Renal pelvis (tissue), 12 donors: ENCODE results near the gene HASPIN. TPM values are rescaled to one million over a fixed set of nuclear protein-coding genes. Genes with fewer than 3 reads are reported as not detected.
A peak's percentile ranks its signal among the peaks of the same experiment; 100 is the strongest.

ENCODE experiments used
- DNase-seq: peaks from one replicate; pipeline ENCODE4 v3.0.0-alpha.2; 2013
- long read RNA-seq, 16 experiments: transcript quantifications; one replicate each; lab custom pipeline, GENCODE V29; 2026
- polyA plus RNA-seq, 3 donors: library from polyadenylated mRNA; unstranded; fragments of 120-200 nt; gene quantifications; one replicate each; pipeline ENCODE4 v1.2.1, GENCODE V29; 2013; ENCODE audit not compliant: insufficient read length in 3 of 3

The HASPIN gene
- 1 to 10 TPM; 3.0 to 3.8 (median 3.2) TPM for polyA plus RNA-seq
- long read RNA-seq, donor 1, partial matches to known transcripts = 0 of 2 reads
- long read RNA-seq, donor 1, other reads (novel, unspliced or antisense) = 0 of 2 reads
- long read RNA-seq, donor 2, partial matches to known transcripts = 0 of 2 reads
- long read RNA-seq, donor 2, other reads (novel, unspliced or antisense) = 0 of 2 reads
- long read RNA-seq, donor 3, partial matches to known transcripts = 0 of 2 reads
- long read RNA-seq, donor 3, other reads (novel, unspliced or antisense) = 0 of 2 reads
- long read RNA-seq, donor 4, partial matches to known transcripts = 0 of 3 reads
- long read RNA-seq, donor 4, other reads (novel, unspliced or antisense) = 0 of 3 reads
- long read RNA-seq, donor 5, partial matches to known transcripts = 0 of 1 reads
- long read RNA-seq, donor 5, other reads (novel, unspliced or antisense) = 0 of 1 reads
- long read RNA-seq, donor 6, partial matches to known transcripts = 0 of 2 reads
- long read RNA-seq, donor 6, other reads (novel, unspliced or antisense) = 0 of 2 reads
- long read RNA-seq, donor 7, partial matches to known transcripts = 0 of 1 reads
- long read RNA-seq, donor 7, other reads (novel, unspliced or antisense) = 0 of 1 reads
- long read RNA-seq, donor 8 = 0 reads
- long read RNA-seq, donor 9 = 0 reads
- long read RNA-seq, donor 10, partial matches to known transcripts = 0 of 2 reads
- long read RNA-seq, donor 10, other reads (novel, unspliced or antisense) = 0 of 2 reads
- long read RNA-seq, donor 11, partial matches to known transcripts = 0 of 3 reads
- long read RNA-seq, donor 11, other reads (novel, unspliced or antisense) = 0 of 3 reads
- long read RNA-seq, donor 12, partial matches to known transcripts = 8 of 9 reads
- long read RNA-seq, donor 12, other reads (novel, unspliced or antisense) = 0 of 9 reads
- long read RNA-seq, donor 13, partial matches to known transcripts = 0 of 2 reads
- long read RNA-seq, donor 13, other reads (novel, unspliced or antisense) = 0 of 2 reads
- long read RNA-seq, donor 14 = 0 reads
- long read RNA-seq, donor 15 = 0 reads
- long read RNA-seq, donor 16, partial matches to known transcripts = 0 of 3 reads
- long read RNA-seq, donor 16, other reads (novel, unspliced or antisense) = 0 of 3 reads

DNA sequence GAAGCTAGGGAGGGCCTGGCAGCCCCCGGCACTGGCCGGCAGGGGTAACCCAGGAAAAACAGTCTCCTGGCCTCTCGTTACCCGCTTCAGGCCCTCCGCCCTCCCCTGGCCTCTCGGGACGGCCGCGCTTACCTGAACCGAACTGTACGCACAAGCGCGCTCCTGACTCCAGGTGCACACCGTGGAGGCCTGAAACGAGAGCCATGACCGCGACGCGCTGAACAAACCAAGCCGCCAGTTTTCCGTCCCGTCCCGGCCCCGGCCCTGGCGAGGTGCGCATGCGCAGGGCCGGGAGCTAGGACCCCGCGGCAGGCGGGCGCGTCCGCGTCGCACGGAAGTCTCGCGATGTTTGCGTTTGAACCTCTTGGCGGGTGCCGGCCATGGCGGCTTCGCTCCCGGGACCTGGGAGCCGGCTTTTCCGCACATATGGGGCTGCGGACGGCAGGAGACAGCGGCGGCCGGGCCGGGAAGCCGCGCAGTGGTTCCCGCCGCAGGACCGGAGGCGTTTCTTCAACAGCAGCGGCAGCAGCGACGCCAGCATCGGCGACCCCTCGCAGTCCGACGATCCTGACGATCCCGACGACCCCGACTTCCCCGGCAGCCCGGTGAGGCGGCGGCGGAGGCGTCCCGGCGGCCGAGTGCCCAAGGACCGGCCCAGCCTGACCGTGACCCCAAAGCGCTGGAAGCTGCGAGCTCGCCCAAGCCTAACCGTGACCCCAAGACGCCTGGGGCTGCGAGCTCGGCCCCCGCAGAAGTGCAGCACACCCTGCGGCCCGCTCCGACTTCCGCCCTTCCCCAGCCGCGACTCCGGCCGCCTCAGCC is at the start of gene HASPIN:
HASPIN (plus strand) TSS at position 348 of the 822 bp plus-strand sequence; CDS start at position 381, 33 bp downstream.
- DNase-seq = peak; percentile 92

GRCh38 chr17:3675886-3676285 is 47.8 kb upstream of the HASPIN start:
- DNase-seq = no peak

- no peak for DNase-seq
These were observed 45.4 kb upstream of the HASPIN start for GRCh38 chr17:3678095-3678820.

DNA sequence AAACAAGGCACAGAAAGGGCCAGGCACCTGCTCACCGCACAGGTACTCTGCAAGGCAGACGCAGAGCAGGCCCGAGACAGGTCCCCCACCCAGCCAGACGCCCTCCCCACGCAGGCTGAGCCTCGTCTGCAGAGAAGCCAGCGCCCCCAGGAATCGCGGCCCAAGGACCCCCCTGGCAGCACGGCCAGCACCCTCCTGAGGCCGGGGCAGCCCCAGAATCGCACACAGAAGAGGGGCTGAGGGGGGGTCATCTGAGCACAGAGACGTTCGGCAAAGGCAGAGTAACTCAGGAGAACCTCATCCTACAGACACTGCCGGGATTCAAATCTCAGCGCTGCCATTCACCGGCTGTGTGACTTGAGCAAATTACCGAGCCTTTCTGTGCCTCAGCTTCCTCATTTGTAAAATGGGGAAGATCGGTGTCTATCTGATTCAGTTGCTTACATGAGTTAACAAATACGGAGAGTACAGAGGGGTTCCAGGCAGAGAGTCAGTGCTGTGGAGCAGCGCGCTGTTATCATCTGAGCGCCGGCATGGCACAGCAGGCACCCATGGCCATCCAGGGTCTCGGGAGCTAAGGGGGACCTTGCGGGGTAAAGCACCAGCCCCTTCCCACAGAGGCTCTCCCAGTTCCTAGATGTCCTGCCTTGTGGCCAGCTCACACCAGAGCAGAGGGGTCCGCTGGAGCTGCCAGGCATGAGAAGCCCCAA is 44.7 kb upstream of the HASPIN start:
- no peak for DNase-seq

GRCh38 chr17:3679531-3680126 is 44.1 kb upstream of the HASPIN start:
- no peak for DNase-seq

GRCh38 chr17:3681057-3681456 is 42.6 kb upstream of the HASPIN start:
- DNase-seq = no peak

GRCh38 chr17:3681565-3681964 is 42.1 kb upstream of the HASPIN start:
- no peak for DNase-seq

- no peak for DNase-seq
These were observed 41.7 kb upstream of the HASPIN start for GRCh38 chr17:3682033-3682432.

DNA sequence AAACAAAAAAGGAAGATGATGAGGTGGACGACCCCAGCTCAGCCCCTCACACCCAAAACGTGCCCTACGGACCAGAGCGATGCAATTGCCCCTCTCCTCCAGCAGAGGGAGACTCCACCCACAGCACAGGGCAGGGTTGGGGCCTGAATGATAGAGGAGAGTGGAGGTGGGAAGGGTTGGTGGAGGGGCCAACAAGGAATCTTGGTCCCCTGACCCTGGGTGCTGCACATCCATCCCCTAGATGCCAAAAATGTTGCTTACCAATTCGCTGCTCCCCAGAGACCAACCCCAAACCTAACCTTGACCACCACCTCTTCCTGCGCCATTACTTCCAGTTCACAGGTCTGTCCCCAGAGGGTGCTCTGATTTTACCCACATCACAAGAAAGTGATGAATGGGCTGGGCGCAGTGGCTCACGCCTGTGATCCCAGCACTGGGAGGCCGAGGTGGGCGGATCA is 40.6 kb upstream of the HASPIN start:
- no peak for DNase-seq

GRCh38 chr17:3685174-3685573 is 38.5 kb upstream of the HASPIN start:
- no peak for DNase-seq

- DNase-seq = no peak
These were observed 35.6 kb upstream of the HASPIN start for GRCh38 chr17:3688027-3688553.

GRCh38 chr17:3688852-3689261 is 34.8 kb upstream of the HASPIN start:
- no peak for DNase-seq

- DNase-seq = no peak
These were observed 34.2 kb upstream of the HASPIN start for GRCh38 chr17:3689262-3690093.

DNA sequence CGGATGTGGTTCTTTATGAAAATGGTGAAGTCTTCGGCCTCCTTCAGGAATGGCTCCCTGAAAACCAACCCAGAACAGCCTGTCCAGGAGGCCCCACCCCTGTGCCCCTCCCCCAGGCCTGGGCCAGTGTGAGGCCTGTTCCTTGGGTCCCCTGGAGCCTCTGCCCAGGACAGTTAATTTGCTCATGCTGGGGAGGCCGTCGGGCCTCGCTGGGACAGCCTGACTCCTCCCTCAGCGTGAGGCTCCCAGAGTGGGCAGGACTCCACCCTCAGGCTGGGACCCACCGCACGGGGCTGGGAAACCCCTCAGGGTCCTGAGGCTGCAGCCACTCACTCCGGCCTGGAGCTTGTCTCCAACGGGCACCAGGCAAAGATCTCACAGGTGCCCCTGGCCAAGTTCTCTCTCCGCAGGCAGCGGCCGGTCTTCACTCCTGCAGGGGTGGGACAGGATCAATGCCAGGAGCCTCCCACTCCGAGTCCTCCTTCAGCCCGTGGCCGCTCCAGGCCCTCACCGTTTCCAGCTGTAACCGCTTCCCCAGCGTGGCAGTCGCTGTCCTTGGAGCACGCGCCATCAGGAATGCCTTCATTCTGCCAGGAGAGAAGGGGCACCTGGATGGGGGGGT is 33.5 kb upstream of the HASPIN start:
- no peak for DNase-seq

- no peak for DNase-seq
These were observed 32.1 kb upstream of the HASPIN start for GRCh38 chr17:3691617-3692067.

GRCh38 chr17:3692346-3692745 is 31.4 kb upstream of the HASPIN start:
- no peak for DNase-seq

DNA sequence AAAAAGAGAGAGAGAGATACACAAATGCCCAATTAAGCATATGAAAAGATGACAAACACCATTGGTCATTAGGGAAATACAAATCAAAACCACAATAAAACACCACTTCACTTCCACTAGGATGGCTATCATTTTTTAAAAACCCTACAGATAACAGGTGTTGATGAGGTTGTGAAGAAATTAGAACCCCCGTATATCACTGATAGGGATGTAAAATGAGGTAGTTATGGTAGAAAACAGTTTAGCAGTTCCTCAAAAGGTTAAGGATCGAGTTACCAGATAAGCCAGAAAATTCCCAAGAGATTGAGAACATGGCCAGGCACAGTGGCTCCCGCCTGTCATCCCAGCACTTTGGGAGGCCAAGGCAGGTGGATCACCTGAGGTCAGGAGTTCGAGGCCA is 30.6 kb upstream of the HASPIN start:
- DNase-seq = no peak

DNA sequence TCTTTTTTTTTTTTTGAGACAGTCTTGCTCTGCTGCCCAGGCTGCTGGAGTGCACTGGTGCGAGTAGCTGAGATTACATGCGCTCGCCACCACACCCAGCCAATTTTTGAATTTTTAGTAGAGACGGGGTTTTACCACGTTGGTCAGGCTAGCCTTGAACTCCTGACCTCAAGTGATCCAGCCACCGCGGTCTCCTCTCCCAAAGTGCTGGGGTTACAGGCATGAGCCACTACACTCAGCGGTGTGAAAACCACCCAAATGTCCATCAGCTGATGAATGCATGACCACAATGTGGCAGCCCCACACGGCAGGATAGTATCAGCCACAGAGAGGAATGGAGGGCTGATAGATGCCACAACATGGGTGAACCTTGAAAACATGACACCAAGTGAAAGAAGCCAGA is 29.9 kb upstream of the HASPIN start:
- DNase-seq = no peak
